PC-9 (cell line): ENCODE data around the gene PHOSPHO1. TPM values are rescaled to one million over a fixed set of nuclear protein-coding genes. Genes with fewer than 3 reads are reported as not detected.
A peak's percentile ranks its signal among the peaks of the same experiment; 100 is the strongest.
"Not testable (repeated sequence)": the region's sequence is repeated elsewhere in the genome, so short reads cannot be mapped to it uniquely, and the experiment has no call there.

Experiments
- BruUV-seq: library from RNA; stranded (reverse); fragments of 400-500 nt; replicated peaks from 2 replicates; lab custom pipeline; 2021; lab: Mats Ljungman, UMichigan
- CTCF ChIA-PET: fragments of 300-600 bp; sonication (Branson Sonifier 250); formaldehyde crosslinking; loops from one replicate; lab custom pipeline; 2022; ENCODE audit warnings: antibody characterized with exemption; lab: Charles Lee
- POLR2A ChIA-PET: fragments of 300-600 bp; sonication (Branson Sonifier 250); formaldehyde crosslinking; loops from one replicate; lab custom pipeline; 2022; ENCODE audit warnings: antibody characterized with exemption; ENCODE audit not compliant: unreplicated experiment; lab: Charles Lee
- DNase-seq, 2 experiments: peaks; one replicate each; pipeline versions ENCODE4 v3.0.0 to v3.0.0-alpha.2; 2015 to 2022; ENCODE audit warnings: mixed read lengths in 1 of 2
- H2AFZ ChIP-seq: fragments of 200-600 bp; sonication (generic); 2 replicates; pipeline ENCODE4 v1.8.1; 2017; ENCODE audit warnings: antibody characterized with exemption
- H3F3A ChIP-seq: fragments of 200-600 bp; sonication (generic); 2 replicates; pipeline ENCODE4 v1.8.1; 2017; ENCODE audit warnings: antibody characterized with exemption, mild to moderate bottlenecking, low read depth; ENCODE audit not compliant: insufficient read depth
- H3K27ac ChIP-seq: fragments of 200-600 bp; sonication (generic); 2 replicates; pipeline ENCODE4 v1.6.1; 2016; ENCODE audit warnings: mixed run types
- H3K27me3 ChIP-seq: fragments of 200-600 bp; sonication (generic); 2 replicates; pipeline ENCODE4 v1.6.1; 2016; ENCODE audit warnings: low read depth, mixed run types; ENCODE audit not compliant: insufficient read depth
- H3K36me3 ChIP-seq: fragments of 200-600 bp; sonication (generic); 2 replicates; pipeline ENCODE4 v1.6.1; 2016; ENCODE audit warnings: low read depth, mixed run types
- H3K4me1 ChIP-seq: fragments of 200-600 bp; sonication (generic); replicated peaks from 2 replicates; pipeline ENCODE4 v1.6.1; 2016; ENCODE audit warnings: mixed run types; ENCODE audit not compliant: insufficient read depth
- H3K4me2 ChIP-seq: fragments of 200-600 bp; sonication (generic); 2 replicates; pipeline ENCODE4 v1.6.1; 2017; ENCODE audit warnings: mixed run types
- H3K4me3 ChIP-seq: fragments of 200-600 bp; sonication (generic); 2 replicates; pipeline ENCODE4 v1.6.1; 2016; ENCODE audit warnings: mixed run types
- H3K79me2 ChIP-seq: fragments of 200-600 bp; sonication (generic); 2 replicates; pipeline ENCODE4 v1.6.1; 2017; ENCODE audit warnings: low read depth, mixed run types
- H3K9me2 ChIP-seq: fragments of 200-600 bp; sonication (generic); 2 replicates; pipeline ENCODE4 v1.8.1; 2017; ENCODE audit warnings: mild to moderate bottlenecking; ENCODE audit not compliant: insufficient read depth
- H3K9me3 ChIP-seq: fragments of 200-600 bp; sonication (generic); 2 replicates; pipeline ENCODE4 v1.8.1; 2016; ENCODE audit warnings: low read depth; ENCODE audit not compliant: insufficient read depth
- H4K20me1 ChIP-seq: fragments of 200-600 bp; sonication (generic); 2 replicates; pipeline ENCODE4 v1.8.1; 2017; ENCODE audit not compliant: insufficient read depth
- CTCF ChIP-seq: fragments of 200-600 bp; sonication (generic); conservative IDR thresholded peaks from 2 replicates; pipeline ENCODE4 v1.6.1; 2017; ENCODE audit warnings: mixed run types, antibody characterized with exemption, mild to moderate bottlenecking, moderate library complexity
- EZH2 ChIP-seq: fragments of 200-600 bp; sonication (generic); IDR thresholded peaks from 2 replicates; pipeline ENCODE4 v1.8.0; 2017; ENCODE audit warnings: antibody characterized with exemption, low read depth
- intact Hi-C: fragments of 100-400 bp; cut with micrococcal nuclease; formaldehyde crosslinking; loops from one replicate; pipeline ENCODE4 v1.10.0; 2022; ENCODE audit not compliant: unreplicated experiment
- total RNA-seq: library from RNA; stranded (reverse); gene quantifications from 2 replicates; pipeline ENCODE4 v1.2.3, GENCODE V29; 2021

Gene PHOSPHO1
- total RNA-seq, 1 experiment from 2014 or later = not detected

DNA sequence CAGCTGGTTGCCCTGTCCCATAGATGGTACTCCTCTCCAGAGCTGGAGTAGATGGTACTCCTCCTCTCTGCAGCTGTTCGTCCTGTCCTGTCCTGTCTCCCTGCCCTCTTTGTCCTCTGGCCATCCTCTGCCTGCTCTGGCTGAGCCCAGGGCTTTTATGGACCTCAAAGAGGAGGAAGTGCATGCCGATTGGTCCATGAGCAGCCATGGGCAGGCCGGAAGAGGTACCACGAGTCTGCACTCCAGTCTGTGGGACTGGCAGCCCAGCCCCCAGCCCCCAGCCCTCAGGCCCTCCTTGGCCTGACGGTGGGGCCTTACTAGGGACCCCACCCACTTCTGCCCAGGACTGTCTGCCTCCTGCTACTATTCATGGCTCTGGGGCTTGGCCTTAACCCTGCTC is 47.2 kb downstream of the PHOSPHO1 start:
- intact Hi-C loops = no loop called here
- H3K36me3 ChIP-seq = no peaks in the 10 kb centered on the region
- peaks cover 10% of the 10 kb centered on the region; the same call in 1 of the 2 replicates for H3K9me3 ChIP-seq

DNA sequence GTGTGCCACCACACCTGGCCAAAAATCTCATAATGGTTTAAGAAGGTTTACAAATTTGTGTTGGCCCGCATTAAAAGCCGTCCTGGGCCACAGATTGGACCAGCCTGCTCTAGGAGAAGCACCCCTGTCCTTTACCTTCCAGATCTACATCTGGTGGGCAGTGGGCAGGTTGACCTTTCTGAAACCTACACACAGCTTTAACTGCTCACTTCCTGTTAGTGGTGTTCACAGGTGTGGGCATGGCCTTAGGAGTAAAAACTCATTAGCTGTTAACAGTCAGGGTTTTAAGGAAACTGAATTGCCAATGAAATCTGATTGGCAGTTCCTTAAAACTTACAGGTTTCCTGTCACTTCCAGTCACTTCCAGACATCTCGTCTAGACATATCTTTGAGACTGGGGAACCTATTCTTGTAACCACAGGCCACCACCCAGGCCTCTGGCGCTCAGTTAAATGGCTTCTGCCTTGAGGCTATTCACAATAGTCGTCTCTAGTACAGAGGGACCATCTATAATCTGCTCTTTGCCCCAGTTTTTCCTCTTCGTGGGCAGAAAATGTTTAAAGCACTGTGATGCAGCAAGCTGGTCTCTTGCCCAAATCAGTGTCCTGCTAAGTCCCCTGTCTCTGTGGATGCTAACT is 49.5 kb downstream of the PHOSPHO1 start:
- H3K36me3 ChIP-seq = no peaks in the 10 kb centered on the region
- H3K9me2 ChIP-seq = no peaks in the 10 kb centered on the region
- no peak overlapping the region for H3K27ac ChIP-seq
- H3K4me1 ChIP-seq = no peaks in the 10 kb centered on the region
- H3K4me3 ChIP-seq = no peak overlapping the region
- H3K9me3 ChIP-seq = peaks cover 20% of the 10 kb centered on the region
- BruUV-seq = no TSS peak
- CTCF ChIA-PET = interaction anchor here (0.6 to 0.7 kb wide), 3 partner anchors 17 to 107 kb away, joined by 3 to 11 read pairs (median 3); no protein-coding TSS in a partner anchor
- TF ChIP-seq EZH2 (no peak), CTCF (no peak)
- DNase-seq = no peak
- no peak overlapping the region for H3K4me2 ChIP-seq
- no peak overlapping the region for H2AFZ ChIP-seq
- peaks cover 8% of the 10 kb centered on the region; the same call in 1 of the 2 replicates for H3K27me3 ChIP-seq
- intact Hi-C loops = loop anchor here (1.0 kb wide), 1 partner anchor 46 kb away; no protein-coding TSS in a partner anchor
- H4K20me1 ChIP-seq = no peaks in the 10 kb centered on the region
- POLR2A ChIA-PET = interaction anchor here (0.7 kb wide), 1 partner anchor 20 kb away, joined by 3 read pairs; no protein-coding TSS in a partner anchor
- H3K79me2 ChIP-seq = no peaks in the 10 kb centered on the region
- H3F3A ChIP-seq = no peaks in the 10 kb centered on the region

More for the DNA sequence above, 47.2 kb downstream of the PHOSPHO1 start:
- Histone ChIP-seq H3K79me2 (no peaks in the 10 kb centered on the region), H3K4me3 (no peak overlapping the region), H3K4me1 (no peaks in the 10 kb centered on the region), H4K20me1 (no peaks in the 10 kb centered on the region), H3K27ac (no peak overlapping the region), H3F3A (no peaks in the 10 kb centered on the region), H3K9me2 (no peaks in the 10 kb centered on the region), H3K27me3 (no peaks in the 10 kb centered on the region), H3K4me2 (no peak overlapping the region), H2AFZ (no peak overlapping the region)
- BruUV-seq = no TSS peak
- TF ChIP-seq EZH2 = no peak
- TF ChIP-seq CTCF = no peak
- POLR2A ChIA-PET = no interaction called here
- CTCF ChIA-PET = no interaction called here
- no peak for DNase-seq

DNA sequence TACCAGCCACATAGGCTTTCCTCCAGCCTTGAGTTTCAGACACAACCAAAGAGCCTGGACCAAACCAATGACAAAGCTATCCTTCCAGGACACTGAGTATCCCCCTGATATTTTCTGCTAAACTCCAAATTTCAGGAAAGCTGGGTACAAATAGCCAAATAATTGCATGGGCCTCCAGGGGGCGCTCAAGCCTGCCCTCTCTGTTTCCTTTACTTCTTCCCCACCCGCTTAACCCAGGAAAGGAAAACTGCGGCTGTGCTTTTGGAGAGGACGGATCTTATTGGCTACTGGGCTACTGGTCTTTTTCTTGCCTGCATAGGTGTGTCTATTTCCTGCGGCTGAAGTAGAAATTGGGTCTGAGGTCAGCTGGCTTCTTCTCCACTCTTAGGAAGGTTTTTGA is 50.3 kb downstream of the PHOSPHO1 start:
- Histone ChIP-seq H3K36me3 (no peaks in the 10 kb centered on the region), H4K20me1 (no peaks in the 10 kb centered on the region), H3K4me1 (no peaks in the 10 kb centered on the region), H3K4me2 (no peak overlapping the region), H3K9me3 (peaks cover 17% of the 10 kb centered on the region), H3F3A (no peaks in the 10 kb centered on the region), H3K27me3 (peaks cover 16% of the 10 kb centered on the region; the same call in 1 of the 2 replicates), H3K4me3 (no peak overlapping the region), H2AFZ (no peak overlapping the region), H3K79me2 (no peaks in the 10 kb centered on the region), H3K27ac (no peak overlapping the region), H3K9me2 (no peaks in the 10 kb centered on the region)
- intact Hi-C loops = loop anchor here (1.0 kb wide), 1 partner anchor 47 kb away; no protein-coding TSS in a partner anchor
- POLR2A ChIA-PET = interaction anchor here (0.7 kb wide), 1 partner anchor 19 kb away, joined by 3 read pairs; no protein-coding TSS in a partner anchor
- DNase-seq = peak in 1 of 2 experiments; percentile 62
- peak; percentile 87 for TF ChIP-seq CTCF
- TF ChIP-seq EZH2 = no peak
- BruUV-seq = no TSS peak
- CTCF ChIA-PET = interaction anchor here (0.5 to 0.7 kb wide), 4 partner anchors 56 to 236 kb away, joined by 3 to 11 read pairs (median 4); partner anchors contain the start of gene SNF8

DNA sequence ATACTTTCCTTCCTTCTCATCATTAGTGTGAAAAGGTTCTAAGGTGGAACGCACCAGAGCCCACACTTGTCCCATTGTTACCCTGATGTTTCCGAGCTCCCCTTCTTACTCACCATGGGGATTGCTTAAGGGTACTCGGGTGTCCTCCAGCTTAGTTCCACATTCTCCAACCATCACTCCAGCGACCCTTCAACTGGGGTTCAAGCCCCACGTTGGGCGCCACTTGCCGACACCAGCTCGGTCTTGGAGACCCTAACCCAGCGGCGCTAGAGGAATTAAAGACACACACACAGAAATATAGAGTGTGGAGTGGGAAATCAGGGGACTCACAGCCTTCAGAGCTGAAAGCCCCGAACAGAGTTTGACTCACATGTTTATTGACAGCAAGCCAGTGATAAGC is 54.6 kb downstream of the PHOSPHO1 start:
- H3K4me2 ChIP-seq, CTCF ChIA-PET, H3F3A ChIP-seq, H3K9me2 ChIP-seq, intact Hi-C loops, POLR2A ChIA-PET, H3K4me3 ChIP-seq, H3K79me2 ChIP-seq, H2AFZ ChIP-seq, H3K27ac ChIP-seq, BruUV-seq, DNase-seq, H3K36me3 ChIP-seq, H4K20me1 ChIP-seq, H3K4me1 ChIP-seq: not testable (repeated sequence)
- peaks cover 12% of the 10 kb centered on the region for H3K9me3 ChIP-seq
- H3K27me3 ChIP-seq = peaks cover 57% of the 10 kb centered on the region
